Natural killer cell (primary cell): Measurements from ENCODE around the gene MAP4K4. TPM values are rescaled to one million over a fixed set of nuclear protein-coding genes. Genes with fewer than 3 reads are reported as not detected.
"Not testable (repeated sequence)": the region's sequence is repeated elsewhere in the genome, so short reads cannot be mapped to it uniquely, and the experiment has no call there.

Experiments used
- ATAC-seq, 3 donors: fragments of 150-1000 bp in 2 of 3; fragments of 200-7000 bp in 1 of 3; cut with Tn5 transposase; 1 replicate in 1 of 3; 2 replicates in 2 of 3; pipeline ENCODE4 v1.10.0; 2021; ENCODE audit warnings: mild to moderate bottlenecking in 2 of 3, moderate library complexity in 2 of 3
- DNase-seq, 2 donors: peaks; one replicate each; pipeline versions ENCODE4 v3.0.0 to v3.0.0-alpha.2; 2013 to 2021; ENCODE audit warnings: mixed read lengths in 1 of 2
- H3K27ac ChIP-seq: one replicate; pipeline ENCODE4 v1.5.1; 2013; ENCODE audit warnings: mild to moderate bottlenecking, low read length
- H3K27me3 ChIP-seq: one replicate; pipeline ENCODE4 v1.6.1; 2013; ENCODE audit warnings: low read length; ENCODE audit not compliant: control insufficient read depth, insufficient read depth
- H3K36me3 ChIP-seq: one replicate; pipeline ENCODE4 v1.6.1; 2013; ENCODE audit warnings: low read length; ENCODE audit not compliant: control insufficient read depth, insufficient read depth
- H3K4me1 ChIP-seq: one replicate; pipeline ENCODE4 v1.6.1; 2013; ENCODE audit warnings: low read length; ENCODE audit not compliant: control insufficient read depth, insufficient read depth
- H3K4me3 ChIP-seq: one replicate; pipeline ENCODE4 v1.5.1; 2013; ENCODE audit warnings: low read length
- H3K9me3 ChIP-seq: one replicate; pipeline ENCODE4 v1.6.1; 2013; ENCODE audit warnings: low read length; ENCODE audit not compliant: control insufficient read depth, insufficient read depth
- H3K27ac Mint-ChIP-seq, 2 donors: one replicate each; pipeline ENCODE4 v1.8.0; 2022; ENCODE audit warnings: mild to moderate bottlenecking in 2 of 2, mixed read lengths in 2 of 2, moderate library complexity in 1 of 2
- H3K27me3 Mint-ChIP-seq, 2 donors: one replicate each; pipeline ENCODE4 v1.8.0; 2022; ENCODE audit warnings: low read depth in 2 of 2, mixed read lengths in 2 of 2
- H3K36me3 Mint-ChIP-seq: one replicate; pipeline ENCODE4 v1.8.0; 2022; ENCODE audit warnings: mixed read lengths
- H3K4me1 Mint-ChIP-seq, 2 donors: one replicate each; pipeline ENCODE4 v1.8.0; 2022; ENCODE audit warnings: mixed read lengths in 2 of 2
- H3K4me3 Mint-ChIP-seq: one replicate; pipeline ENCODE4 v1.8.0; 2022; ENCODE audit warnings: mild to moderate bottlenecking, moderate library complexity, mixed read lengths
- H3K9me3 Mint-ChIP-seq, 2 donors: one replicate each; pipeline ENCODE4 v1.8.0; 2022; ENCODE audit warnings: mixed read lengths in 2 of 2
- CTCF ChIP-seq: fragments of 200-600 bp; IDR thresholded peaks from one replicate; pipeline ENCODE4 v1.8.0; 2022; ENCODE audit warnings: antibody characterized with exemption
- WGBS: methylation state at CpG from one replicate; pipeline ENCODE4 v1.1.7; 2013; ENCODE audit warnings: missing lambda C conversion rate; ENCODE audit not compliant: insufficient coverage; 5-methylcytosine and 5-hydroxymethylcytosine counted together
- intact Hi-C: fragments of 100-400 bp; cut with micrococcal nuclease; formaldehyde crosslinking; loops from one replicate; pipeline ENCODE4 v1.14.2; 2022
- total RNA-seq, 4 donors: library from RNA; stranded (reverse); fragments of 120-200 nt in 1 of 4; gene quantifications; one replicate each; pipeline versions ENCODE4 v1.2.3 to v1.2.4, GENCODE V29; 2013 to 2022

MAP4K4 gene
- total RNA-seq, 3 donors from 2014 or later (not counting 1 experiment from before 2014, with no cell fraction given): 60.2 to 80.3 (median 66.5) TPM

- DNase-seq (no peak), ATAC-seq (no peak)
- Mint-ChIP-seq H3K27me3 (no peaks in the 10 kb centered on the region), H3K4me1 (peaks cover 80 to 81% of the 10 kb centered on the region in 2 donors), H3K36me3 (no peaks in the 10 kb centered on the region), H3K4me3 (no peak overlapping the region), H3K27ac (peak overlapping the region; percentile 22 to 57), H3K9me3 (no peaks in the 10 kb centered on the region)
- no peaks in the 10 kb centered on the region for H3K27me3 ChIP-seq
- H3K4me1 ChIP-seq: peaks cover 16% of the 10 kb centered on the region
- TF ChIP-seq CTCF: no peak
- WGBS: 85% methylated on average over 5 of the region's 5 CpGs
- H3K36me3 ChIP-seq: no peaks in the 10 kb centered on the region
- H3K9me3 ChIP-seq: no peaks in the 10 kb centered on the region
- intact Hi-C loops: no loop called here
- H3K4me3 ChIP-seq: no peak overlapping the region
- H3K27ac ChIP-seq: no peak overlapping the region
These were observed 69.6 kb downstream of the MAP4K4 start for GRCh38 chr2:101766871-101767739.

- Mint-ChIP-seq H3K27me3 (no peaks in the 10 kb centered on the region), H3K36me3 (no peaks in the 10 kb centered on the region), H3K9me3 (no peaks in the 10 kb centered on the region), H3K27ac (peak overlapping the region; percentile 53 to 60), H3K4me3 (peak overlapping the region; percentile 29), H3K4me1 (peaks cover 78% of the 10 kb centered on the region in 2 donors)
- DNase-seq (peak in 1 of 2 donors; percentile 52), ATAC-seq (peak in 1 of 3 donors; percentile 63)
- H3K36me3 ChIP-seq: no peaks in the 10 kb centered on the region
- TF ChIP-seq CTCF: no peak
- H3K4me3 ChIP-seq: no peak overlapping the region
- WGBS: 30% methylated on average over 3 of the region's 4 CpGs
- H3K27ac ChIP-seq: no peak overlapping the region
- peaks cover 8% of the 10 kb centered on the region for H3K4me1 ChIP-seq
- intact Hi-C loops: no loop called here
- H3K9me3 ChIP-seq: no peaks in the 10 kb centered on the region
- no peaks in the 10 kb centered on the region for H3K27me3 ChIP-seq
These were observed 71.2 kb downstream of the MAP4K4 start for GRCh38 chr2:101768556-101769220.

DNA sequence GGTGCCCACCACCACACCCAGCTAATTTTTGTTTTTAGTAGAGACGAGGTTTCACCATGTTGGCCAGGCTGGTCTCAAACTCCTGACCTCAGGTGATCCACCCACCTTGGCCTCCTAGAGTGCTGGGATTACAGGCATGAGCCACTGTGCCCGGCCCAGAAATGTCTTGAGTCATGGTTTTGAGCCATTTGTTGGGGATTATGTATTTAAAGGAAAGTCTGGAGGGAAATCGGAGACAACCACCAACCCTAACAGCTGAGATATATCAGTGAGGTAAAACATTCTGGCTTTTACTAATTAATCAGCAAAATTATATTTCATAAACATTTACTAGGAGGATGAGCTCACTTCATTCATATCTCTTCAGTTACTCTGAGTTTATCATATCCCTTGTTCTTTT is 72.2 kb downstream of the MAP4K4 start:
- DNase-seq, H3K27ac Mint-ChIP-seq, H3K27ac ChIP-seq, H3K4me3 Mint-ChIP-seq, H3K4me3 ChIP-seq, intact Hi-C loops, H3K4me1 ChIP-seq, H3K27me3 Mint-ChIP-seq, H3K9me3 Mint-ChIP-seq, ATAC-seq, H3K27me3 ChIP-seq, H3K36me3 Mint-ChIP-seq, H3K9me3 ChIP-seq, H3K36me3 ChIP-seq: not testable (repeated sequence)
- H3K4me1 Mint-ChIP-seq: peaks cover 77 to 78% of the 10 kb centered on the region in 2 donors
- WGBS: 100% methylated on average over 1 of the region's 3 CpGs

DNA sequence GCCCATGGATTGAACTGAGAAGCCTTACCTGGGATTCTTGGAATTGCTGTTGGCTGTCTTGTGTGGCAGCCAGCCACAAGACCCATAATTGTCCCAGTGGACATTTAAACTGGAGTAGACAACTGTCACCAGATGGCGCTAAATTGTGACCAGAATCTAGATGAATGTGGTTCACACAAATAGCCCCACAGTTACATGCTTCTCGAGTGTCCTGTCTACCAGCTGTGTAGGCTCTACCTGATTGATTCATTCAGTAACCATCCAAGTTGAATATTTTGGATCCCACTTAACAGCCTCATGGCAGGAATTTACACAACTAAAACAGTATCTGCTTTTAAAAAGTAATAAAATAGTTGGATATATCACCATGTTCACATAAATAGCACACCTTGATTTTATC is 73.2 kb downstream of the MAP4K4 start:
- H3K9me3 Mint-ChIP-seq: no peaks in the 10 kb centered on the region
- H3K36me3 ChIP-seq: no peaks in the 10 kb centered on the region
- H3K4me1 Mint-ChIP-seq: peaks cover 87 to 88% of the 10 kb centered on the region in 2 donors
- H3K27ac Mint-ChIP-seq: peak overlapping the region in 1 of 2 donors; percentile 45
- H3K27me3 ChIP-seq: no peaks in the 10 kb centered on the region
- ATAC-seq: peak in 2 of 3 donors; percentile 48 to 64
- no peaks in the 10 kb centered on the region for H3K36me3 Mint-ChIP-seq
- DNase-seq: peak in 1 of 2 donors; percentile 45
- no peak overlapping the region for H3K4me3 ChIP-seq
- no peak for TF ChIP-seq CTCF
- 39% methylated on average over 2 of the region's 2 CpGs for WGBS
- no peak overlapping the region for H3K4me3 Mint-ChIP-seq
- peaks cover 19% of the 10 kb centered on the region for H3K4me1 ChIP-seq
- H3K27me3 Mint-ChIP-seq: no peaks in the 10 kb centered on the region
- intact Hi-C loops: no loop called here
- H3K9me3 ChIP-seq: no peaks in the 10 kb centered on the region
- no peak overlapping the region for H3K27ac ChIP-seq
